H1 (cell line): ENCODE data around the gene VPS11. TPM values are rescaled to one million over a fixed set of nuclear protein-coding genes. Genes with fewer than 3 reads are reported as not detected.

Experiments used
- ATF2 ChIP-seq: IDR thresholded peaks from 2 replicates; pipeline ENCODE4 v1.6.1; 2012; ENCODE audit warnings: low read length, inconsistent platforms
- CHD2 ChIP-seq: IDR thresholded peaks from 2 replicates; pipeline ENCODE4 v1.6.1; 2012; ENCODE audit warnings: low read length, improper control_type of control experiment
- FOSL1 ChIP-seq: IDR thresholded peaks from 2 replicates; pipeline ENCODE4 v1.6.1; 2011; ENCODE audit warnings: mild to moderate bottlenecking, low read depth, low read length, moderate library complexity; ENCODE audit not compliant: insufficient read depth
- HDAC6 ChIP-seq: IDR thresholded peaks from one replicate; pipeline ENCODE4 v1.7.1; 2012; ENCODE audit warnings: low read depth, mild to moderate bottlenecking, inconsistent platforms, low read length, moderate library complexity
- TAF7 ChIP-seq: optimal IDR thresholded peaks from 2 replicates; pipeline ENCODE3; 2011; ENCODE audit warnings: low read depth, mild to moderate bottlenecking, inconsistent platforms, low read length, moderate library complexity, borderline replicate concordance
- polyA plus RNA-seq, 7 experiments: library from polyadenylated mRNA; depleted of rRNA in 3 of 7; stranded (reverse) in 5 of 7; unstranded in 2 of 7; fragments of >200 nt in 5 of 7; fragments of 200-250 nt in 2 of 7; gene quantifications; 1 replicate in 5 of 7; 2 replicates in 1 of 7; 4 replicates in 1 of 7; pipeline versions ENCODE4 v1.2.1 to v1.2.3, GENCODE V29; 2011 to 2013; ENCODE audit warnings: missing spikeins in 2 of 7, mixed read lengths in 2 of 7
- total RNA-seq: library from RNA; stranded (reverse); fragmentation: NEBNext Ultra II Directional; extraction: Animal tissue kit (Norgen Biotek cat#: 25700); gene quantifications from 2 replicates; pipeline ENCODE4 v1.2.1, GENCODE V29; 2021

Gene VPS11
- total and polyA plus RNA-seq, 2 of the 8 experiments (the other 6 are each of a cell fraction or from before 2014, with no cell fraction given): 13.1 to 15.5 TPM

GRCh38 chr11:119056421-119056999 lies 11.1 kb upstream of the VPS11 start (continued):
- TF ChIP-seq ATF2 (no peak), TAF7 (no peak), HDAC6 (no peak), FOSL1 (no peak), CHD2 (no peak)
